ENCODE results near the gene MAD2L2. TPM values are rescaled to one million over a fixed set of nuclear protein-coding genes. Genes with fewer than 3 reads are reported as not detected.
A peak's percentile ranks its signal among the peaks of the same experiment; 100 is the strongest.

The MAD2L2 gene
- total RNA-seq, 1 experiment from 2014 or later: 93.8 TPM

DNA sequence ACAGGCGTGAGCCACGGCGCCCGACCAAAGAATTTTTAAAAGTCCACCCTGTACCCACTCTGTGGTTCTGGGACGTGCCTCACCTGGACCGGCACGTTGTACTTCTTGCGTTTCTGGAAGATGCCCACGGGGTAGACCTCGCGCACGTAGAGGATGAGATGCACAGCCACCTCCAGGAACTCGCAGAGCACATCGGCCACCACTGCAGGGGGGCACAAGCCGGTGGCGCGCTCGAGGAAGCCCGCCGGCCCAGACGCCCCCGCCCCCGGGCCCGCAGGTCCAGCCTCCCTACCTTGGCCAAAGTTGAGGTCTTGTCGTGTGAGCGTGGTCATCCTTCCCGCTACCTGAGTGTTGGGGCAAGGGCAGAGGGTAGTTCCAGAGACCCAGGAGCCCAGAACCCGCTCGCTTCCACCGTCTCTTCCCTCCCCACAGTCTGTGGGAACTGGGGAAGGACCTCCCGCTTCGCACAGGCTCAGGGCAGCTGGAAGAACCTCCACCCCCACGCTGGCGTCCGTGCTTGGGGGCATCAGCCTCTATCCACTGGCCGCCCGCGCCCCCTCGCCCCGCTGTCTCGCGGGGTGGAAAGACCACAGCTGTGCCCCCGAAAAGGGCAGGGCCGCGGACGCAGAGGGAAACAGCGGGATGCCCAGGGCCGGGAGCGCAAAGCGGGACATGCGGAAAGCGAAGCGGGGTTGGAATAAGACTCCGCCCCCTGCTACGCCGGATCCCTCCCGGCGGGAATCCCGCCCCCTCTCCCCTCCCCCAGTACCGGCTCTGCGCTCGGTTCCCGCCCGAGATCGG is 478 bp downstream of the MAD2L2 start:
- ATAC-seq: peak; percentile 73
- Histone ChIP-seq H3K4me1 (ENCODE audit: control insufficient read depth in 1 of 2, insufficient read depth in 2 of 2, low read length in 2 of 2) (peaks cover 15 to 24% of the 10 kb centered on the region in 2 experiments; a peak in 3 of 4 replicates), H3K79me2 (ENCODE audit: insufficient read depth, low read length) (peaks cover 14% of the 10 kb centered on the region; the same call in 1 of the 2 replicates), H3K36me3 (ENCODE audit: control insufficient read depth in 1 of 2, insufficient read depth in 2 of 2, low read length in 2 of 2) (peaks cover 11 to 12% of the 10 kb centered on the region in 2 experiments; a peak in 3 of 4 replicates), H2AFZ (ENCODE audit: low read depth, low read length, poor library complexity, severe bottlenecking) (no peak overlapping the region), H3K4me3 (replicated peaks in 1 of 2; ENCODE audit: low read depth in 1 of 2, low read length in 2 of 2) (peak overlapping the region; percentile 89 to 96), H3K9ac (ENCODE audit: low read length) (peak overlapping the region; percentile 90), H3K27ac (ENCODE audit: low read depth, low read length) (peak overlapping the region; percentile 70), H3K9me3 (ENCODE audit: control insufficient read depth in 1 of 2, insufficient read depth in 1 of 2, low read depth in 1 of 2, low read length in 2 of 2) (no peaks in the 10 kb centered on the region), H4K20me1 (ENCODE audit: insufficient read depth) (no peaks in the 10 kb centered on the region), H3K9me2 (ENCODE audit: insufficient read depth) (no peaks in the 10 kb centered on the region), H3K4me2 (ENCODE audit: low read length) (peak overlapping the region; percentile 98), H3K27me3 (ENCODE audit: insufficient read depth, low read length) (no peaks in the 10 kb centered on the region)
- ChIA-PET POLR2A (interaction anchor here (1.5 to 2.0 kb wide), 2 partner anchors 10 to 27 kb away, joined by 4 to 14 read pairs; partner anchors contain the start of gene DRAXIN), RAD21 (ENCODE audit: low non-redundant PET in 1 of 2, low total read pairs in 2 of 2, uncharacterized antibody in 2 of 2, unreplicated experiment in 2 of 2) (no interaction called here), CTCF (interaction anchor here (1.2 to 2.1 kb wide), 3 partner anchors 16 to 643 kb away, joined by 3 to 9 read pairs (median 4); partner anchors contain the start of gene FBXO6)
- TF ChIP-seq, protein P1, sequence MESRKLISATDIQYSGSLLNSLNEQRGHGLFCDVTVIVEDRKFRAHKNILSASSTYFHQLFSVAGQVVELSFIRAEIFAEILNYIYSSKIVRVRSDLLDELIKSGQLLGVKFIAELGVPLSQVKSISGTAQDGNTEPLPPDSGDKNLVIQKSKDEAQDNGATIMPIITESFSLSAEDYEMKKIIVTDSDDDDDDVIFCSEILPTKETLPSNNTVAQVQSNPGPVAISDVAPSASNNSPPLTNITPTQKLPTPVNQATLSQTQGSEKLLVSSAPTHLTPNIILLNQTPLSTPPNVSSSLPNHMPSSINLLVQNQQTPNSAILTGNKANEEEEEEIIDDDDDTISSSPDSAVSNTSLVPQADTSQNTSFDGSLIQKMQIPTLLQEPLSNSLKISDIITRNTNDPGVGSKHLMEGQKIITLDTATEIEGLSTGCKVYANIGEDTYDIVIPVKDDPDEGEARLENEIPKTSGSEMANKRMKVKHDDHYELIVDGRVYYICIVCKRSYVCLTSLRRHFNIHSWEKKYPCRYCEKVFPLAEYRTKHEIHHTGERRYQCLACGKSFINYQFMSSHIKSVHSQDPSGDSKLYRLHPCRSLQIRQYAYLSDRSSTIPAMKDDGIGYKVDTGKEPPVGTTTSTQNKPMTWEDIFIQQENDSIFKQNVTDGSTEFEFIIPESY (IDR thresholded peaks at IDR 0.05; ENCODE audit: extremely low read depth, insufficient replicate concordance, low read length): no peak
- TF ChIP-seq ZFX (IDR thresholded peaks at IDR 0.05): peak; percentile 60; the same call in 1 of the 2 replicates
- no peak for DNase-seq (ENCODE audit: low read depth, low spot score)
- intact Hi-C loops (cut with micrococcal nuclease): no loop called here
- BruUV-seq (replicated peaks): TSS peak; percentile 54

DNA sequence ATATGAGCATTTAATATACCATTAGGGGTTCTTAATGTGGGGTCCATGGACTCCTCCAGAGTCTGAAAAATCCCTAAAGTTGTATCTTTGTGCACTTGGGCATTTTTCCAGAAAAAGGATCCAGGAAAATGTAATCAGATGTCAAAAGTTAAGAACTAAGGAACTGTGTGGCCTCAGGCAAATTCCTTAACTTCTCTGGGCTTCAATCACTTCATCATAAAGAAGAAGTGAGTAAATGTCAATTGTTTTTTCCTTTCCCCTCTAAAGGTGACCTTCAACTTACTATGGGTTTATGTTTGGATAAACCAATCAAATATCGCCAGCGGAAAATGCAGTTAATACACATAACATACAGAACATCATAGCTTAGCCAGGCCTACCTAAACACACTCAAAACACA is 2.5 kb downstream of the MAD2L2 start:
- intact Hi-C loops (cut with micrococcal nuclease): no loop called here
- BruUV-seq (replicated peaks): no TSS peak
- Histone ChIP-seq H3K4me2 (ENCODE audit: low read length) (no peak overlapping the region), H3K4me3 (replicated peaks in 1 of 2; ENCODE audit: low read depth in 1 of 2, low read length in 2 of 2) (no peak overlapping the region), H2AFZ (ENCODE audit: low read depth, low read length, poor library complexity, severe bottlenecking) (no peak overlapping the region), H3K9ac (ENCODE audit: low read length) (no peak overlapping the region), H3K79me2 (ENCODE audit: insufficient read depth, low read length) (peaks cover 14% of the 10 kb centered on the region; the same call in 1 of the 2 replicates), H3K9me2 (ENCODE audit: insufficient read depth) (no peaks in the 10 kb centered on the region), H3K27me3 (ENCODE audit: insufficient read depth, low read length) (no peaks in the 10 kb centered on the region), H3K9me3 (ENCODE audit: control insufficient read depth in 1 of 2, insufficient read depth in 1 of 2, low read depth in 1 of 2, low read length in 2 of 2) (no peaks in the 10 kb centered on the region), H4K20me1 (ENCODE audit: insufficient read depth) (no peaks in the 10 kb centered on the region), H3K4me1 (ENCODE audit: control insufficient read depth in 1 of 2, insufficient read depth in 2 of 2, low read length in 2 of 2) (peaks cover 15 to 24% of the 10 kb centered on the region in 2 experiments; a peak in 3 of 4 replicates), H3K27ac (ENCODE audit: low read depth, low read length) (no peak overlapping the region), H3K36me3 (ENCODE audit: control insufficient read depth in 1 of 2, insufficient read depth in 2 of 2, low read length in 2 of 2) (peaks cover 17 to 18% of the 10 kb centered on the region in 2 experiments; a peak in 3 of 4 replicates)
- TF ChIP-seq ZFX (IDR thresholded peaks at IDR 0.05): no peak
- TF ChIP-seq ELF1 (IDR thresholded peaks at IDR 0.05; ENCODE audit: borderline replicate concordance, low read depth): no peak
- TF ChIP-seq, protein P1 (IDR thresholded peaks at IDR 0.05; ENCODE audit: extremely low read depth, insufficient replicate concordance, low read length): no peak
- no peak for TF ChIP-seq ZNF274 (IDR thresholded peaks at IDR 0.05; ENCODE audit: low read depth, low read length)
- no peak for TF ChIP-seq SIN3A (IDR thresholded peaks at IDR 0.05; ENCODE audit: low read depth)
- TF ChIP-seq, protein P2, sequence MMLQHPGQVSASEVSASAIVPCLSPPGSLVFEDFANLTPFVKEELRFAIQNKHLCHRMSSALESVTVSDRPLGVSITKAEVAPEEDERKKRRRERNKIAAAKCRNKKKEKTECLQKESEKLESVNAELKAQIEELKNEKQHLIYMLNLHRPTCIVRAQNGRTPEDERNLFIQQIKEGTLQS (IDR thresholded peaks at IDR 0.05): no peak
- TF ChIP-seq SRF (IDR thresholded peaks at IDR 0.05; ENCODE audit: low read depth): no peak
- TF ChIP-seq SP1 (IDR thresholded peaks at IDR 0.05; ENCODE audit: low read depth): no peak
- no peak for TF ChIP-seq EGR1 (IDR thresholded peaks at IDR 0.05; ENCODE audit: low read depth)
- no peak for TF ChIP-seq POLR2A (IDR thresholded peaks at IDR 0.05; ENCODE audit: borderline replicate concordance, extremely low read depth, insufficient read depth, insufficient read length)
- no peak for TF ChIP-seq CEBPB (IDR thresholded peaks at IDR 0.05; ENCODE audit: low read depth)
- TF ChIP-seq POLR2AphosphoS5 (IDR thresholded peaks at IDR 0.05; ENCODE audit: low read depth, low read length): no peak
- TF ChIP-seq EZH2 (IDR thresholded peaks at IDR 0.05): no peak
- TF ChIP-seq CBX3 (IDR thresholded peaks at IDR 0.05; ENCODE audit: low read depth): no peak
- no peak for TF ChIP-seq TCF7L2 (IDR thresholded peaks at IDR 0.05; ENCODE audit: borderline replicate concordance, extremely low read depth, insufficient read depth, insufficient read length)
- no peak for TF ChIP-seq FOSL1 (IDR thresholded peaks at IDR 0.05; ENCODE audit: low read depth)
- ChIA-PET CTCF (no interaction called here), POLR2A (interaction anchor here (1.7 kb wide), 1 partner anchor 14 kb away, joined by 3 read pairs; the partner anchor contains the start of gene FBXO6), RAD21 (ENCODE audit: low non-redundant PET in 1 of 2, low total read pairs in 2 of 2, uncharacterized antibody in 2 of 2, unreplicated experiment in 2 of 2) (no interaction called here)
- DNase-seq (ENCODE audit: low read depth, low spot score): no peak
- no peak for ATAC-seq

Measured in HCT116 (cell line).